PC-3 (cell line): ENCODE data around the gene NEUROG1.

Source experiments
- EZH2 ChIP-seq: fragments of 300-600 bp; sonication (generic); IDR thresholded peaks from one replicate; pipeline ENCODE4 v1.6.1; 2017; ENCODE audit warnings: antibody characterized with exemption, mild to moderate bottlenecking, low read length; ENCODE audit not compliant: unreplicated experiment
- EZH2phosphoT487 ChIP-seq: fragments of 300-600 bp; sonication (generic); IDR thresholded peaks from 2 replicates; pipeline ENCODE4 v1.6.1; 2018; ENCODE audit warnings: mild to moderate bottlenecking, antibody characterized with exemption, low read length, borderline replicate concordance
- TF ChIP-seq, protein P1 (sequence below): fragments of 300-600 bp; sonication (generic); conservative IDR thresholded peaks from 2 replicates; pipeline ENCODE4 v1.5.1; 2017; ENCODE audit warnings: antibody characterized with exemption, low read depth, mild to moderate bottlenecking, low read length

GRCh38 chr5:135514116-135514515, 21.6 kb downstream of the NEUROG1 start:
- TF ChIP-seq, protein P1, sequence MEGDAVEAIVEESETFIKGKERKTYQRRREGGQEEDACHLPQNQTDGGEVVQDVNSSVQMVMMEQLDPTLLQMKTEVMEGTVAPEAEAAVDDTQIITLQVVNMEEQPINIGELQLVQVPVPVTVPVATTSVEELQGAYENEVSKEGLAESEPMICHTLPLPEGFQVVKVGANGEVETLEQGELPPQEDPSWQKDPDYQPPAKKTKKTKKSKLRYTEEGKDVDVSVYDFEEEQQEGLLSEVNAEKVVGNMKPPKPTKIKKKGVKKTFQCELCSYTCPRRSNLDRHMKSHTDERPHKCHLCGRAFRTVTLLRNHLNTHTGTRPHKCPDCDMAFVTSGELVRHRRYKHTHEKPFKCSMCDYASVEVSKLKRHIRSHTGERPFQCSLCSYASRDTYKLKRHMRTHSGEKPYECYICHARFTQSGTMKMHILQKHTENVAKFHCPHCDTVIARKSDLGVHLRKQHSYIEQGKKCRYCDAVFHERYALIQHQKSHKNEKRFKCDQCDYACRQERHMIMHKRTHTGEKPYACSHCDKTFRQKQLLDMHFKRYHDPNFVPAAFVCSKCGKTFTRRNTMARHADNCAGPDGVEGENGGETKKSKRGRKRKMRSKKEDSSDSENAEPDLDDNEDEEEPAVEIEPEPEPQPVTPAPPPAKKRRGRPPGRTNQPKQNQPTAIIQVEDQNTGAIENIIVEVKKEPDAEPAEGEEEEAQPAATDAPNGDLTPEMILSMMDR: no peak
- TF ChIP-seq EZH2: no peak
- no peak for TF ChIP-seq EZH2phosphoT487
